ENCODE data around the gene GGN. TPM values are rescaled to one million over a fixed set of nuclear protein-coding genes. Genes with fewer than 3 reads are reported as not detected.

GGN gene
- total and polyA plus RNA-seq, 9 of the 15 experiments (the other 6 are each of a cell fraction or from before 2014, with no cell fraction given), result 0.15 to 0.33 TPM; not detected in 7

GRCh38 chr19:38374332-38375097, 13.3 kb downstream of the GGN start, which contains the start of gene PSMD8 (continued):
- peak; percentile 98 for TF ChIP-seq PHF8 (IDR thresholded peaks at IDR 0.05; ENCODE audit: borderline replicate concordance, low read length)
- 0 out of 2 replicates have a peak, but pooled peaks have one; percentile 50 for TF ChIP-seq NR4A1 (CRISPR knock-in tag; IDR thresholded peaks at IDR 0.05)
- peak; percentile 61; the same call in 1 of the 2 replicates for TF ChIP-seq NR4A1 (tag; IDR thresholded peaks at IDR 0.05)
- peak; percentile 97 for TF ChIP-seq KDM5B (IDR thresholded peaks at IDR 0.05; ENCODE audit: insufficient replicate concordance, low read depth, low read length)
- TF ChIP-seq ARNT (IDR thresholded peaks at IDR 0.05), result peak in 1 of 2 experiments; percentile 44; a peak in 1 of 4 replicates
- no peak for TF ChIP-seq HNRNPL (IDR thresholded peaks at IDR 0.05; ENCODE audit: low read depth, low read length)
- TF ChIP-seq, protein P1, sequence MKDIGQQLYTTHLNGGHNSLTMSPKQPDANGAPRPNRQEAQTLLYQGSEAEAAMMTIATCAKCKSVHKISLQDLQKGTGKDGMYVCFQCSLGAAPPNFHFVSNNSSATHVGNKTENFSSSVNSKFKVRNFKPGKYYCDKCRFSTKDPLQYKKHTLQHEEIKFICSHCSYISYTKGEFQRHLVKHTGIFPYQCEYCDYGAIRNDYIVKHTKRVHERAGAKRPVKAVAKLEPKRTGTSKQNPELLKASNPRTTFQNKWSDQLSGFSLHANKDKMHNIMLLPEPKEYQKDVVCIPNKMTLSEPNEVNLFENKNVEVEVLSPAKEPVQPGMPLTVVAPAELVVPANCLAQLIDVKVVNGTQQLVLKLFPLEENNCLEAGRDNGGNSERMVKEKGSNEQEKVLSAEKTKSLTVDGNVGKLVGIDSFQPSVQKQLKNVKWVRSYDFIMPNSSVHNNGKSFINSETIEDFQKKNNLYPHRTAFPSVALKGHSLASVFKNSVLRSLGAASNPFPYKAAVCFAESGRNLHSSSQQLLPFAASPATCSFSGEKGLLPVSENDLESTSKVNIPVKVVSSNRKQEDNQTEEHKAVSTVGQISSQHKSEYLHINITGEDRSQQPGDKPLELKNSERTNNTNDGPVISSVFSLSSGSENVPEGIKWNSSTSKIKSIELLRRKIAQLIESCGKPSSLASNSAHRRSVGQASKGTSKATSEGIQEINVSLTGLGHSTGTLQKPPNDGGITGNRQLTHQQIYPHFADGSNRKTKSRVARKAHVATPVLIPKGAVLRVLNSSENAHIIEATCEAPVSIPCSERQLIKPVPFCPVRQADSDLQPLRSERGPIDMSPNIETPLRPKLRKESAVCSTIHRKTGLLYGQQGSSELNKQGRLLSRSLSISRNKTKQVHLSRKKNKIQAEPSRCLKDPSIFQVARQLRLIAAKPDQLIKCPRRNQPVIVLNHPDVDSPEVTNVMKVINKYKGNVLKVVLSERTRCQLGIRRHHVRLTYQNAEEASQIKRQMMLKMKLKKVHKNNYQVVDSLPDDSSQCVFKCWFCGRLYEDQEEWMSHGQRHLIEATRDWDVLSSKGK (CRISPR knock-in tag; IDR thresholded peaks at IDR 0.05), result no peak
- no peak for TF ChIP-seq HDAC2 (IDR thresholded peaks at IDR 0.05)
- TF ChIP-seq RNF2 (IDR thresholded peaks at IDR 0.05), result no peak
- TF ChIP-seq, protein P2, sequence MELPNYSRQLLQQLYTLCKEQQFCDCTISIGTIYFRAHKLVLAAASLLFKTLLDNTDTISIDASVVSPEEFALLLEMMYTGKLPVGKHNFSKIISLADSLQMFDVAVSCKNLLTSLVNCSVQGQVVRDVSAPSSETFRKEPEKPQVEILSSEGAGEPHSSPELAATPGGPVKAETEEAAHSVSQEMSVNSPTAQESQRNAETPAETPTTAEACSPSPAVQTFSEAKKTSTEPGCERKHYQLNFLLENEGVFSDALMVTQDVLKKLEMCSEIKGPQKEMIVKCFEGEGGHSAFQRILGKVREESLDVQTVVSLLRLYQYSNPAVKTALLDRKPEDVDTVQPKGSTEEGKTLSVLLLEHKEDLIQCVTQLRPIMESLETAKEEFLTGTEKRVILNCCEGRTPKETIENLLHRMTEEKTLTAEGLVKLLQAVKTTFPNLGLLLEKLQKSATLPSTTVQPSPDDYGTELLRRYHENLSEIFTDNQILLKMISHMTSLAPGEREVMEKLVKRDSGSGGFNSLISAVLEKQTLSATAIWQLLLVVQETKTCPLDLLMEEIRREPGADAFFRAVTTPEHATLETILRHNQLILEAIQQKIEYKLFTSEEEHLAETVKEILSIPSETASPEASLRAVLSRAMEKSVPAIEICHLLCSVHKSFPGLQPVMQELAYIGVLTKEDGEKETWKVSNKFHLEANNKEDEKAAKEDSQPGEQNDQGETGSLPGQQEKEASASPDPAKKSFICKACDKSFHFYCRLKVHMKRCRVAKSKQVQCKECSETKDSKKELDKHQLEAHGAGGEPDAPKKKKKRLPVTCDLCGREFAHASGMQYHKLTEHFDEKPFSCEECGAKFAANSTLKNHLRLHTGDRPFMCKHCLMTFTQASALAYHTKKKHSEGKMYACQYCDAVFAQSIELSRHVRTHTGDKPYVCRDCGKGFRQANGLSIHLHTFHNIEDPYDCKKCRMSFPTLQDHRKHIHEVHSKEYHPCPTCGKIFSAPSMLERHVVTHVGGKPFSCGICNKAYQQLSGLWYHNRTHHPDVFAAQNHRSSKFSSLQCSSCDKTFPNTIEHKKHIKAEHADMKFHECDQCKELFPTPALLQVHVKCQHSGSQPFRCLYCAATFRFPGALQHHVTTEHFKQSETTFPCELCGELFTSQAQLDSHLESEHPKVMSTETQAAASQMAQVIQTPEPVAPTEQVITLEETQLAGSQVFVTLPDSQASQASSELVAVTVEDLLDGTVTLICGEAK (IDR thresholded peaks at IDR 0.05), result peak; percentile 90
- TF ChIP-seq, protein P2 (CRISPR knock-in tag; IDR thresholded peaks at IDR 0.05), result no peak
- TF ChIP-seq POLR2AphosphoS5 (IDR thresholded peaks at IDR 0.05; ENCODE audit: control insufficient read depth, insufficient read depth, low read depth, low read length), result peak; percentile 75
- TF ChIP-seq, protein P3, sequence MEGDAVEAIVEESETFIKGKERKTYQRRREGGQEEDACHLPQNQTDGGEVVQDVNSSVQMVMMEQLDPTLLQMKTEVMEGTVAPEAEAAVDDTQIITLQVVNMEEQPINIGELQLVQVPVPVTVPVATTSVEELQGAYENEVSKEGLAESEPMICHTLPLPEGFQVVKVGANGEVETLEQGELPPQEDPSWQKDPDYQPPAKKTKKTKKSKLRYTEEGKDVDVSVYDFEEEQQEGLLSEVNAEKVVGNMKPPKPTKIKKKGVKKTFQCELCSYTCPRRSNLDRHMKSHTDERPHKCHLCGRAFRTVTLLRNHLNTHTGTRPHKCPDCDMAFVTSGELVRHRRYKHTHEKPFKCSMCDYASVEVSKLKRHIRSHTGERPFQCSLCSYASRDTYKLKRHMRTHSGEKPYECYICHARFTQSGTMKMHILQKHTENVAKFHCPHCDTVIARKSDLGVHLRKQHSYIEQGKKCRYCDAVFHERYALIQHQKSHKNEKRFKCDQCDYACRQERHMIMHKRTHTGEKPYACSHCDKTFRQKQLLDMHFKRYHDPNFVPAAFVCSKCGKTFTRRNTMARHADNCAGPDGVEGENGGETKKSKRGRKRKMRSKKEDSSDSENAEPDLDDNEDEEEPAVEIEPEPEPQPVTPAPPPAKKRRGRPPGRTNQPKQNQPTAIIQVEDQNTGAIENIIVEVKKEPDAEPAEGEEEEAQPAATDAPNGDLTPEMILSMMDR (IDR thresholded peaks at IDR 0.05 in 2 of 3, conservative IDR thresholded peaks at IDR 0.05 in 1 of 3; ENCODE audit: insufficient read depth in 2 of 3, low read depth in 1 of 3, low read length in 3 of 3), result peak; percentile 45 to 59 (median 56); a peak in 5 of 6 replicates

Data from K562 (cell line).